ENCODE data around the gene CKAP5. TPM values are rescaled to one million over a fixed set of nuclear protein-coding genes. Genes with fewer than 3 reads are reported as not detected.

Gene CKAP5
- polyA plus RNA-seq, 4 donors = 6.2 to 46.6 (median 17.8) TPM

GRCh38 chr11:46747150-46747549, 98.9 kb downstream of the CKAP5 start:
- H3K27me3 ChIP-seq (ENCODE audit: control insufficient read depth in 3 of 3, insufficient read depth in 3 of 3, low read length in 3 of 3) = no peaks in the 10 kb centered on the region
- H3K4me3 ChIP-seq (ENCODE audit: low read depth in 1 of 3, low read length in 3 of 3) = no peak overlapping the region
- DNase-seq (no peak), FAIRE-seq (no peak)
- H3K27ac ChIP-seq (ENCODE audit: low read depth in 1 of 3, low read length in 2 of 3) = no peak overlapping the region
- WGBS, 3 donors = 91 to 95% (median 91%) methylated on average over 6 of the region's 6 CpGs
- H3K9me3 ChIP-seq (ENCODE audit: control insufficient read depth in 2 of 2, insufficient read depth in 1 of 2, low read depth in 1 of 2, low read length in 1 of 2) = no peaks in the 10 kb centered on the region
- peaks cover 28 to 54% (median 31%) of the 10 kb centered on the region in 3 donors for H3K36me3 ChIP-seq (ENCODE audit: control insufficient read depth in 3 of 3, insufficient read depth in 2 of 3, low read depth in 1 of 3, low read length in 3 of 3)
- peaks cover 0 to 4% (median 0%) of the 10 kb centered on the region in 3 donors for H3K4me1 ChIP-seq (ENCODE audit: control insufficient read depth in 3 of 3, insufficient read depth in 2 of 3, low read depth in 1 of 3, low read length in 2 of 3)

- H3K27me3 ChIP-seq (ENCODE audit: control insufficient read depth in 3 of 3, insufficient read depth in 3 of 3, low read length in 3 of 3) = no peaks in the 10 kb centered on the region
- FAIRE-seq (no peak), DNase-seq (no peak)
- peaks cover 27 to 62% (median 28%) of the 10 kb centered on the region in 3 donors for H3K36me3 ChIP-seq (ENCODE audit: control insufficient read depth in 3 of 3, insufficient read depth in 2 of 3, low read depth in 1 of 3, low read length in 3 of 3)
- peaks cover 0 to 4% (median 0%) of the 10 kb centered on the region in 3 donors for H3K4me1 ChIP-seq (ENCODE audit: control insufficient read depth in 3 of 3, insufficient read depth in 2 of 3, low read depth in 1 of 3, low read length in 2 of 3)
- H3K9me3 ChIP-seq (ENCODE audit: control insufficient read depth in 2 of 2, insufficient read depth in 1 of 2, low read depth in 1 of 2, low read length in 1 of 2) = no peaks in the 10 kb centered on the region
- WGBS, 3 donors = 91 to 93% (median 92%) methylated on average over 3 of the region's 3 CpGs
- H3K27ac ChIP-seq (ENCODE audit: low read depth in 1 of 3, low read length in 2 of 3) = no peak overlapping the region
- no peak overlapping the region for H3K4me3 ChIP-seq (ENCODE audit: low read depth in 1 of 3, low read length in 3 of 3)
These were observed 100.1 kb downstream of the CKAP5 start for GRCh38 chr11:46745995-46746394.

GRCh38 chr11:46745328-46745727, 100.8 kb downstream of the CKAP5 start:
- Histone ChIP-seq H3K27me3 (ENCODE audit: control insufficient read depth in 3 of 3, insufficient read depth in 3 of 3, low read length in 3 of 3) (no peaks in the 10 kb centered on the region), H3K36me3 (ENCODE audit: control insufficient read depth in 3 of 3, insufficient read depth in 2 of 3, low read depth in 1 of 3, low read length in 3 of 3) (peaks cover 21 to 59% (median 23%) of the 10 kb centered on the region in 3 donors)
- 91 to 93% (median 92%) methylated on average over 1 of the region's 1 CpG for whole genome bisulfite sequencing, 3 donors

GRCh38 chr11:46743693-46744339, 102.3 kb downstream of the CKAP5 start:
- H3K27ac ChIP-seq (ENCODE audit: low read depth in 1 of 3, low read length in 2 of 3) = peak overlapping the region in 1 of 3 donors; percentile 29
- H3K9me3 ChIP-seq (ENCODE audit: control insufficient read depth in 2 of 2, insufficient read depth in 1 of 2, low read depth in 1 of 2, low read length in 1 of 2) = no peaks in the 10 kb centered on the region
- no peak overlapping the region for H3K4me3 ChIP-seq (ENCODE audit: low read depth in 1 of 3, low read length in 3 of 3)
- WGBS, 3 donors = 72 to 86% (median 83%) methylated on average over 10 of the region's 10 CpGs
- FAIRE-seq (no peak), DNase-seq (no peak)
- peaks cover 12 to 52% (median 20%) of the 10 kb centered on the region in 3 donors for H3K36me3 ChIP-seq (ENCODE audit: control insufficient read depth in 3 of 3, insufficient read depth in 2 of 3, low read depth in 1 of 3, low read length in 3 of 3)
- no peaks in the 10 kb centered on the region for H3K27me3 ChIP-seq (ENCODE audit: control insufficient read depth in 3 of 3, insufficient read depth in 3 of 3, low read length in 3 of 3)
- H3K4me1 ChIP-seq (ENCODE audit: control insufficient read depth in 3 of 3, insufficient read depth in 2 of 3, low read depth in 1 of 3, low read length in 2 of 3) = no peaks in the 10 kb centered on the region

More at GRCh38 chr11:46745328-46745727, 100.8 kb downstream of the CKAP5 start:
- no peak for FAIRE-seq
- no peaks in the 10 kb centered on the region for H3K9me3 ChIP-seq (ENCODE audit: control insufficient read depth in 2 of 2, insufficient read depth in 1 of 2, low read depth in 1 of 2, low read length in 1 of 2)
- peaks cover 0 to 3% (median 0%) of the 10 kb centered on the region in 3 donors for H3K4me1 ChIP-seq (ENCODE audit: control insufficient read depth in 3 of 3, insufficient read depth in 2 of 3, low read depth in 1 of 3, low read length in 2 of 3)
- no peak overlapping the region for H3K27ac ChIP-seq (ENCODE audit: low read depth in 1 of 3, low read length in 2 of 3)
- no peak for DNase-seq
- H3K4me3 ChIP-seq (ENCODE audit: low read depth in 1 of 3, low read length in 3 of 3) = no peak overlapping the region

- Histone ChIP-seq H3K27ac (ENCODE audit: low read depth in 1 of 3, low read length in 2 of 3) (peak overlapping the region in 1 of 3 donors; percentile 34), H3K36me3 (ENCODE audit: control insufficient read depth in 3 of 3, insufficient read depth in 2 of 3, low read depth in 1 of 3, low read length in 3 of 3) (peaks cover 11 to 48% (median 20%) of the 10 kb centered on the region in 3 donors), H3K9me3 (ENCODE audit: control insufficient read depth in 2 of 2, insufficient read depth in 1 of 2, low read depth in 1 of 2, low read length in 1 of 2) (no peaks in the 10 kb centered on the region), H3K4me3 (ENCODE audit: low read depth in 1 of 3, low read length in 3 of 3) (no peak overlapping the region), H3K4me1 (ENCODE audit: control insufficient read depth in 3 of 3, insufficient read depth in 2 of 3, low read depth in 1 of 3, low read length in 2 of 3) (no peaks in the 10 kb centered on the region), H3K27me3 (ENCODE audit: control insufficient read depth in 3 of 3, insufficient read depth in 3 of 3, low read length in 3 of 3) (no peaks in the 10 kb centered on the region)
- no peak for FAIRE-seq
- no peak for DNase-seq
- 84 to 93% (median 87%) methylated on average over 2 of the region's 2 CpGs for WGBS, 3 donors
These were observed 103.0 kb downstream of the CKAP5 start for GRCh38 chr11:46743043-46743442.

GRCh38 chr11:46741600-46742484, 104.2 kb downstream of the CKAP5 start:
- H3K4me3 ChIP-seq (ENCODE audit: low read depth in 1 of 3, low read length in 3 of 3) = no peak overlapping the region
- 71 to 78% (median 77%) methylated on average over 12 of the region's 12 CpGs for WGBS, 3 donors
- peaks cover 11 to 36% (median 18%) of the 10 kb centered on the region in 3 donors for H3K36me3 ChIP-seq (ENCODE audit: control insufficient read depth in 3 of 3, insufficient read depth in 2 of 3, low read depth in 1 of 3, low read length in 3 of 3)
- no peaks in the 10 kb centered on the region for H3K4me1 ChIP-seq (ENCODE audit: control insufficient read depth in 3 of 3, insufficient read depth in 2 of 3, low read depth in 1 of 3, low read length in 2 of 3)
- H3K9me3 ChIP-seq (ENCODE audit: control insufficient read depth in 2 of 2, insufficient read depth in 1 of 2, low read depth in 1 of 2, low read length in 1 of 2) = no peaks in the 10 kb centered on the region
- H3K27ac ChIP-seq (ENCODE audit: low read depth in 1 of 3, low read length in 2 of 3) = no peak overlapping the region
- FAIRE-seq (no peak), DNase-seq (no peak)
- H3K27me3 ChIP-seq (ENCODE audit: control insufficient read depth in 3 of 3, insufficient read depth in 3 of 3, low read length in 3 of 3) = no peaks in the 10 kb centered on the region

GRCh38 chr11:46738887-46739286, 107.2 kb downstream of the CKAP5 start:
- FAIRE-seq = no peak
- H3K36me3 ChIP-seq (ENCODE audit: control insufficient read depth in 3 of 3, insufficient read depth in 2 of 3, low read depth in 1 of 3, low read length in 3 of 3) = peaks cover 8 to 25% (median 10%) of the 10 kb centered on the region in 3 donors
- no peaks in the 10 kb centered on the region for H3K27me3 ChIP-seq (ENCODE audit: control insufficient read depth in 3 of 3, insufficient read depth in 3 of 3, low read length in 3 of 3)
- H3K27ac ChIP-seq (ENCODE audit: low read depth in 1 of 3, low read length in 2 of 3) = no peak overlapping the region
- H3K9me3 ChIP-seq (ENCODE audit: control insufficient read depth in 2 of 2, insufficient read depth in 1 of 2, low read depth in 1 of 2, low read length in 1 of 2) = no peaks in the 10 kb centered on the region
- 34 to 63% (median 58%) methylated on average over 6 of the region's 6 CpGs for WGBS, 3 donors
- no peak overlapping the region for H3K4me3 ChIP-seq (ENCODE audit: low read depth in 1 of 3, low read length in 3 of 3)
- peak; percentile 28 to 52 for DNase-seq
- no peaks in the 10 kb centered on the region for H3K4me1 ChIP-seq (ENCODE audit: control insufficient read depth in 3 of 3, insufficient read depth in 2 of 3, low read depth in 1 of 3, low read length in 2 of 3)

GRCh38 chr11:46737699-46738098, 108.4 kb downstream of the CKAP5 start:
- Histone ChIP-seq H3K4me3 (ENCODE audit: low read depth in 1 of 3, low read length in 3 of 3) (no peak overlapping the region), H3K36me3 (ENCODE audit: control insufficient read depth in 3 of 3, insufficient read depth in 2 of 3, low read depth in 1 of 3, low read length in 3 of 3) (peaks cover 3 to 19% (median 5%) of the 10 kb centered on the region in 3 donors), H3K9me3 (ENCODE audit: control insufficient read depth in 2 of 2, insufficient read depth in 1 of 2, low read depth in 1 of 2, low read length in 1 of 2) (no peaks in the 10 kb centered on the region), H3K27ac (ENCODE audit: low read depth in 1 of 3, low read length in 2 of 3) (no peak overlapping the region), H3K4me1 (ENCODE audit: control insufficient read depth in 3 of 3, insufficient read depth in 2 of 3, low read depth in 1 of 3, low read length in 2 of 3) (no peaks in the 10 kb centered on the region), H3K27me3 (ENCODE audit: control insufficient read depth in 3 of 3, insufficient read depth in 3 of 3, low read length in 3 of 3) (no peaks in the 10 kb centered on the region)
- WGBS, 3 donors = 94 to 96% (median 95%) methylated on average over 11 of the region's 11 CpGs
- FAIRE-seq (no peak), DNase-seq (no peak)

Measured in small intestine (tissue), 7 donors.